ENCODE measurements around the gene KLHL2.
"Not testable (repeated sequence)": the region's sequence is repeated elsewhere in the genome, so short reads cannot be mapped to it uniquely, and the experiment has no call there.

The KLHL2 gene

DNA sequence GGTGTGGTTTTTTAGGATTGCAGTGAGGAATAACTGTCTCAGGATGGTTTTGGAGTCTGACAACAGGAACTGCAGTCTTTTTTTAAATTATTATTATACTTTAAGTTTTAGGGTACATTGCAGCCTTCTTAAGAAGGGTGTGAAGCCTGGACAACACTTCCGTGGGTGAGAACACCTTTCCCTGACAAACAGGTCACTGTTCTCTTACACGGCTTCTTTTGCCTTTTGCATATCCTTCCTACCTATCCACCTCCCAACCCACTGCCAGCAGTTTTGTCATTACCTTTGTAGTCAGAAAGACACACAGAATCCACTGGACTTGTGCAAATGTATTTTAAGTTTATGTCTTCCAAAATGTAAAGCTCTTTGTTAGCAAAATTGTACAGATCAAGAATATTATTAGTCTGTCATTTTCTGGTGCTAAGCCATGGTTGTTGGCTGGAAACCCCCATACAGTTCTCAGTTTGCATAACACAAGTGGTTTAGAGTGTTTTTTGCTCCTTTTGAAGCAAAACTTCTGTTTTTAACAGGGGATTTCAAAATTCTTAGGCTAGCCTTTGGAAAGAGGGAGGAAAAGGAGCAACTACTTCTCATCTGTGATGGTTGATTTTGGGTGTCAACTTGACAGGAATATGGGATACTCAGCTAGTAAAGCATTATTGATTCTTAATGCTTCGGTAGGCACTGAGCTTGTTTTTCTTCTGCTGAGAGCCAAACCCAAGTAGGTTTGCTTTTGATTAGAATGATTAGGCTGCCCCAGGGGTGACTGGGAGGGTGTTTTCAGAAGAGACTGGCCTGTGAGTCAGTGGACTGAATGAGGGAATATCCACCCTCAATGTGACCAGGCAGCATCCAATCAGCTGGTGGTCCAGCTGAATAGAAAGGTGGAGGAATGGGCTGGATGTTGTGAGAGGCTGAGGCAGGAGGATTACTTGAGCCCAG is 29.4 kb upstream of the KLHL2 start:
- POLR2A ChIA-PET, result no interaction called here
- no peak for TF ChIP-seq ZNF311 (tag by site-specific recombination; IDR thresholded peaks at IDR 0.05; ENCODE audit: borderline replicate concordance)
- no peak for TF ChIP-seq ATF2 (tag by site-specific recombination; IDR thresholded peaks at IDR 0.05; ENCODE audit: low read depth)
- TF ChIP-seq ZBTB6 (tag by site-specific recombination; IDR thresholded peaks at IDR 0.05), result no peak
- no peak for TF ChIP-seq SCRT2 (tag by site-specific recombination; IDR thresholded peaks at IDR 0.05)
- no peak for TF ChIP-seq ZNF561 (tag by site-specific recombination; IDR thresholded peaks at IDR 0.05; ENCODE audit: borderline replicate concordance)
- no peak for TF ChIP-seq OVOL3 (tag by site-specific recombination; IDR thresholded peaks at IDR 0.05)
- TF ChIP-seq GLIS2 (tag by site-specific recombination; IDR thresholded peaks at IDR 0.05), result no peak
- no peak for TF ChIP-seq ZNF18 (tag by site-specific recombination; IDR thresholded peaks at IDR 0.05)
- TF ChIP-seq MEIS1 (CRISPR knock-in tag; IDR thresholded peaks at IDR 0.05; ENCODE audit: borderline replicate concordance), result no peak
- no peak for TF ChIP-seq MYNN (tag by site-specific recombination; IDR thresholded peaks at IDR 0.05; ENCODE audit: borderline replicate concordance)
- TF ChIP-seq ZNF76 (tag by site-specific recombination; IDR thresholded peaks at IDR 0.05; ENCODE audit: borderline replicate concordance, low read depth), result no peak
- TF ChIP-seq ZNF692 (tag by site-specific recombination; IDR thresholded peaks at IDR 0.05), result no peak
- CTCF ChIA-PET, result interaction anchor here (0.6 kb wide), 1 partner anchor 202 kb away, joined by 3 read pairs; no protein-coding TSS in a partner anchor
- Histone ChIP-seq H3K4me1 (ENCODE audit: control insufficient read depth, insufficient read depth, low read length) (no peaks in the 10 kb centered on the region), H3K9me3 (ENCODE audit: control insufficient read depth, insufficient read depth, low read depth, low read length) (no peaks in the 10 kb centered on the region), H3K27ac (ENCODE audit: extremely low read depth, low read depth, low read length) (no peak overlapping the region), H3K4me3 (ENCODE audit: low read depth, low read length) (no peak overlapping the region), H3K36me3 (ENCODE audit: control insufficient read depth in 2 of 2, insufficient read depth in 1 of 2, low read length in 2 of 2) (no peaks in the 10 kb centered on the region)

GRCh38 chr4:165184220-165184619 is 23.1 kb upstream of the KLHL2 start:
- CTCF ChIA-PET, result interaction anchor here (0.5 to 0.6 kb wide), 2 partner anchors 585 to 601 kb away, joined by 3 to 4 read pairs; no protein-coding TSS in a partner anchor
- Histone ChIP-seq H3K27ac (ENCODE audit: extremely low read depth, low read depth, low read length) (no peak overlapping the region), H3K36me3 (ENCODE audit: control insufficient read depth in 2 of 2, insufficient read depth in 1 of 2, low read length in 2 of 2) (no peaks in the 10 kb centered on the region), H3K4me3 (ENCODE audit: low read depth, low read length) (no peak overlapping the region), H3K4me1 (ENCODE audit: control insufficient read depth, insufficient read depth, low read length) (no peaks in the 10 kb centered on the region), H3K9me3 (ENCODE audit: control insufficient read depth, insufficient read depth, low read depth, low read length) (no peaks in the 10 kb centered on the region)
- POLR2A ChIA-PET, result no interaction called here
- TF ChIP-seq, protein P1, sequence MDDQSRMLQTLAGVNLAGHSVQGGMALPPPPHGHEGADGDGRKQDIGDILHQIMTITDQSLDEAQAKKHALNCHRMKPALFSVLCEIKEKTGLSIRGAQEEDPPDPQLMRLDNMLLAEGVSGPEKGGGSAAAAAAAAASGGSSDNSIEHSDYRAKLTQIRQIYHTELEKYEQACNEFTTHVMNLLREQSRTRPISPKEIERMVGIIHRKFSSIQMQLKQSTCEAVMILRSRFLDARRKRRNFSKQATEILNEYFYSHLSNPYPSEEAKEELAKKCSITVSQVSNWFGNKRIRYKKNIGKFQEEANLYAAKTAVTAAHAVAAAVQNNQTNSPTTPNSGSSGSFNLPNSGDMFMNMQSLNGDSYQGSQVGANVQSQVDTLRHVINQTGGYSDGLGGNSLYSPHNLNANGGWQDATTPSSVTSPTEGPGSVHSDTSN (CRISPR knock-in tag; IDR thresholded peaks at IDR 0.05), result no peak
- no peak for TF ChIP-seq ZNF600 (tag by site-specific recombination; IDR thresholded peaks at IDR 0.05)
- no peak for TF ChIP-seq ZNF274 (IDR thresholded peaks at IDR 0.05; ENCODE audit: low read length)
- no peak for TF ChIP-seq ZNF274 (tag by site-specific recombination; IDR thresholded peaks at IDR 0.05; ENCODE audit: borderline replicate concordance)
- no peak for TF ChIP-seq ZNF404 (tag by site-specific recombination; IDR thresholded peaks at IDR 0.05)
- no peak for TF ChIP-seq ZNF223 (tag by site-specific recombination; IDR thresholded peaks at IDR 0.05)
- no peak for TF ChIP-seq ZFP69B (tag by site-specific recombination; IDR thresholded peaks at IDR 0.05)
- TF ChIP-seq ZFP41 (tag by site-specific recombination; IDR thresholded peaks at IDR 0.05; ENCODE audit: borderline replicate concordance), result no peak
- no peak for TF ChIP-seq ZNF514 (tag by site-specific recombination; IDR thresholded peaks at IDR 0.05)
- TF ChIP-seq MEIS1 (CRISPR knock-in tag; IDR thresholded peaks at IDR 0.05; ENCODE audit: borderline replicate concordance), result no peak
- TF ChIP-seq KLF10 (tag by site-specific recombination; IDR thresholded peaks at IDR 0.05), result no peak
- no peak for TF ChIP-seq ZSCAN30 (tag by site-specific recombination; IDR thresholded peaks at IDR 0.05)
- no peak for TF ChIP-seq SP3 (tag by site-specific recombination; IDR thresholded peaks at IDR 0.05)

DNA sequence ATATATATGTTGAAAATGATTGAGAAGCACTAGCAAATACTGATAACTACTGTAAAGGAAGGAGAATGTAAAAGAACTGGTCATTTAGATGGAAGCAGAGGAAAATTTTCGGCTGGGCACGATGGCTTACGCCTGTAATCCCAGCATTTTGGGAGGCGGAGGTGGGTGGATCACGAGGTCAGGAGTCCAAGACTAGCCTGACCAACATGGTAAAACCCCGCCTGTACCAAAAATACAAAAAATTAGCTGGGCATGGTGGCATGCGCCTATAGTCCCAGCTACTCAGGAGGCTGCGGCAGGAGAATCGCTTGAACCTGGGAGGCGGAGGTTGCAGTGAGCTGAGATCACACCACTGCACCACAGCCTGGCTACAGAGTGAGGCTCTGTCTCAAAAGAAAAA is 22.4 kb upstream of the KLHL2 start:
- H3K9me3 ChIP-seq (ENCODE audit: control insufficient read depth, insufficient read depth, low read depth, low read length); H3K36me3 ChIP-seq (ENCODE audit: control insufficient read depth in 2 of 2, insufficient read depth in 1 of 2, low read length in 2 of 2); CTCF ChIA-PET; H3K27ac ChIP-seq (ENCODE audit: extremely low read depth, low read depth, low read length); POLR2A ChIA-PET; H3K4me3 ChIP-seq (ENCODE audit: low read depth, low read length); H3K4me1 ChIP-seq (ENCODE audit: control insufficient read depth, insufficient read depth, low read length): not testable (repeated sequence)

Data from HEK293 (cell line).